ENCODE results near the gene HECW1.

DNA sequence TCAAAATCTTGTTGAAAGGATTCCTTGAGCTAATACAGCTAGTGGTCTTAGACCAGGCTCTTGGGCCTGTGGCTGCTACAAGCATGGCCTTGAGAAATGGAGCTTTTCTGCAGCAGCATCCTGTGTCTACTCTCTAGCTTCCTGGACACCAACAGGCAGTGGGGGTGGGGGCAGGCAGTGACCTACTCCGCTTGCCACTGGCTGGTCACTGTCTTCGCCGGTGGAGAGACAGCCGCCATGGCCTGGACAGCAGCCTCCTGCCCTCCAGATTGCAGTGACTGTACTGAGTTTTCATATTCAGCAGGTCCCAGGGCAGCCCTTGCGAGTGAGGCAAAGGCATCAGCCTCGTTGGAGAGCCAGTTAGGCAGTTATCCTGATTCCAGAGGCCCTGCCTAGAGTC, 204.6 kb downstream of the HECW1 start:
- TF ChIP-seq TOX (CRISPR knock-in tag; IDR thresholded peaks at IDR 0.05; ENCODE audit: borderline replicate concordance) (no peak), ARNTL (CRISPR knock-in tag; IDR thresholded peaks at IDR 0.05; ENCODE audit: borderline replicate concordance, low read depth) (no peak), TCF4 (CRISPR knock-in tag; IDR thresholded peaks at IDR 0.05; ENCODE audit: borderline replicate concordance) (no peak), ZC3H10 (CRISPR knock-in tag; IDR thresholded peaks at IDR 0.05) (no peak)

All from SK-N-SH treated with all-trans-retinoic acid at 6 μM for 48 hours (cell line).